Subcutaneous adipose tissue (tissue), 4 donors: Measurements from ENCODE around the gene CCL17. TPM values are rescaled to one million over a fixed set of nuclear protein-coding genes. Genes with fewer than 3 reads are reported as not detected.

Experiments
- total RNA-seq, 4 donors: library from RNA; depleted of rRNA; stranded (reverse); fragments of >200 nt; gene quantifications; one replicate each; pipeline ENCODE4 v1.1.0, GENCODE V29; 2016
- TF ChIP-seq, protein P1 (sequence below): fragments of 450-650 bp; IDR thresholded peaks from one replicate; pipeline ENCODE4 v1.5.1; 2016; ENCODE audit warnings: low read depth, mild to moderate bottlenecking, control low read depth, antibody characterized with exemption, moderate library complexity

Gene CCL17
- total RNA-seq, 4 donors from 2014 or later = not detected

- TF ChIP-seq, protein P1, sequence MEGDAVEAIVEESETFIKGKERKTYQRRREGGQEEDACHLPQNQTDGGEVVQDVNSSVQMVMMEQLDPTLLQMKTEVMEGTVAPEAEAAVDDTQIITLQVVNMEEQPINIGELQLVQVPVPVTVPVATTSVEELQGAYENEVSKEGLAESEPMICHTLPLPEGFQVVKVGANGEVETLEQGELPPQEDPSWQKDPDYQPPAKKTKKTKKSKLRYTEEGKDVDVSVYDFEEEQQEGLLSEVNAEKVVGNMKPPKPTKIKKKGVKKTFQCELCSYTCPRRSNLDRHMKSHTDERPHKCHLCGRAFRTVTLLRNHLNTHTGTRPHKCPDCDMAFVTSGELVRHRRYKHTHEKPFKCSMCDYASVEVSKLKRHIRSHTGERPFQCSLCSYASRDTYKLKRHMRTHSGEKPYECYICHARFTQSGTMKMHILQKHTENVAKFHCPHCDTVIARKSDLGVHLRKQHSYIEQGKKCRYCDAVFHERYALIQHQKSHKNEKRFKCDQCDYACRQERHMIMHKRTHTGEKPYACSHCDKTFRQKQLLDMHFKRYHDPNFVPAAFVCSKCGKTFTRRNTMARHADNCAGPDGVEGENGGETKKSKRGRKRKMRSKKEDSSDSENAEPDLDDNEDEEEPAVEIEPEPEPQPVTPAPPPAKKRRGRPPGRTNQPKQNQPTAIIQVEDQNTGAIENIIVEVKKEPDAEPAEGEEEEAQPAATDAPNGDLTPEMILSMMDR = no peak
Observed at GRCh38 chr16:57380671-57381462, 23.7 kb upstream of the CCL17 start.

GRCh38 chr16:57381791-57382534 is 22.6 kb upstream of the CCL17 start:
- TF ChIP-seq, protein P1 = no peak

DNA sequence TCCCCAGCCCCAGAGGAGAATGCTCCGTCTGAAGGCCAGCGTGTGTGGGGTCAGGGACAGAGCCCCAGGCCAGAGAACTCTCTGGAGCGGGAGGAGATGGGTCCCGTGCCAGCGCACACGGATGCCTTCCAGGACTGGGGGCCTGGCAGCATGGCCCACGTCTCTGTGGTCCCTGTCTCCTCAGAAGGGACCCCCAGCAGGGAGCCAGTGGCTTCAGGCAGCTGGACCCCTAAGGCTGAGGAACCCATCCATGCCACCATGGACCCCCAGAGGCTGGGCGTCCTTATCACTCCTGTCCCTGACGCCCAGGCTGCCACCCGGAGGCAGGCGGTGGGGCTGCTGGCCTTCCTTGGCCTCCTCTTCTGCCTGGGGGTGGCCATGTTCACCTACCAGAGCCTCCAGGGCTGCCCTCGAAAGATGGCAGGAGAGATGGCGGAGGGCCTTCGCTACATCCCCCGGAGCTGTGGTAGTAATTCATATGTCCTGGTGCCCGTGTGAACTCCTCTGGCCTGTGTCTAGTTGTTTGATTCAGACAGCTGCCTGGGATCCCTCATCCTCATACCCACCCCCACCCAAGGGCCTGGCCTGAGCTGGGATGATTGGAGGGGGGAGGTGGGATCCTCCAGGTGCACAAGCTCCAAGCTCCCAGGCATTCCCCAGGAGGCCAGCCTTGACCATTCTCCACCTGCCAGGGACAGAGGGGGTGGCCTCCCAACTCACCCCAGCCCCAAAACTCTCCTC is 21.9 kb upstream of the CCL17 start:
- TF ChIP-seq, protein P1 = no peak

- TF ChIP-seq, protein P1 = no peak
Observed at GRCh38 chr16:57383276-57384247, 21.0 kb upstream of the CCL17 start.

DNA sequence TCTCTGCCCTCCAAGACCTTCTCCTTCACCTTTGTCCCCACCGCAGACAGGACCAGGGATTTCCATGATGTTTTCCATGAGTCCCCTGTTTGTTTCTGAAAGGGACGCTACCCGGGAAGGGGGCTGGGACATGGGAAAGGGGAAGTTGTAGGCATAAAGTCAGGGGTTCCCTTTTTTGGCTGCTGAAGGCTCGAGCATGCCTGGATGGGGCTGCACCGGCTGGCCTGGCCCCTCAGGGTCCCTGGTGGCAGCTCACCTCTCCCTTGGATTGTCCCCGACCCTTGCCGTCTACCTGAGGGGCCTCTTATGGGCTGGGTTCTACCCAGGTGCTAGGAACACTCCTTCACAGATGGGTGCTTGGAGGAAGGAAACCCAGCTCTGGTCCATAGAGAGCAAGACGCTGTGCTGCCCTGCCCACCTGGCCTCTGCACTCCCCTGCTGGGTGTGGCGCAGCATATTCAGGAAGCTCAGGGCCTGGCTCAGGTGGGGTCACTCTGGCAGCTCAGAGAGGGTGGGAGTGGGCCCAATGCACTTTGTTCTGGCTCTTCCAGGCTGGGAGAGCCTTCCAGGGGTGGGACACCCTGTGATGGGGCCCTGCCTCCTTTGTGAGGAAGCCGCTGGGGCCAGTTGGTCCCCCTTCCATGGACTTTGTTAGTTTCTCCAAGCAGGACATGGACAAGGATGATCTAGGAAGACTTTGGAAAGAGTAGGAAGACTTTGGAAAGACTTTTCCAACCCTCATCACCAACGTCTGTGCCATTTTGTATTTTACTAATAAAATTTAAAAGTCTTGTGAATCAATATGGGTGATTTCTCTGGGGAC is 20.1 kb upstream of the CCL17 start:
- TF ChIP-seq, protein P1 = no peak

- TF ChIP-seq, protein P1 = no peak
Observed at GRCh38 chr16:57385083-57385482, 19.5 kb upstream of the CCL17 start.
